Measurements from ENCODE around the gene MISP. TPM values are rescaled to one million over a fixed set of nuclear protein-coding genes. Genes with fewer than 3 reads are reported as not detected.

Gene MISP
- total and polyA plus RNA-seq, 4 donors: 14.9 to 23.7 (median 22.1) TPM

DNA sequence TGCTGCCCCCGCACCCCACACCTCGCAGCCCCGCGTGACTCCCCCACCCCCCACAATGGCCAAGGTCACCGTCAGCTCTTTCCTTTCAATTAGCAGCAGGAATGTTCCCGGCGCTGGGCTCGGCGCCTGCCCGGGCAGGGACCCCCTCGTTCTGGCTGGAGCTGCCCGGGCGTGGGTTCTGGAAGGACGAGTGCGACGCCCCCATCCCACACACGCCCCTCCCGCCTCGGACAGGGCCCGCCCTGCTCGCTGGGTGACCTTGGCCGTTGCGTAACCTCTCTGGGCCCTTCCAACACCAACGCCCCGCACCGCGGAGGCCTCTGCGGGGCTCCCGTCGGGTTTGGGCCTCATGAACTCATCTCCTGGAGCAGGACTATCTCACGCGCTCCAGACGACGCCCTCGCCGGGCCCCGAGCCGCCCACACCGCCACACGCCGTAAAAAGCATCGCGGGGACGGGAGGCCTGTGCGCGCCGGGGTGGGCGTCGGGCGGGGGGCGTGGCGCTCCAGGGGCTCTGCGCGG lies 31.9 kb upstream of the MISP start:
- H3K4me3 ChIP-seq: no peak overlapping the region
- peaks cover 0 to 4% (median 1%) of the 10 kb centered on the region in 4 donors for H3K36me3 ChIP-seq (ENCODE audit: control insufficient read depth in 4 of 4, insufficient read depth in 4 of 4, low read length in 4 of 4)
- H3K27me3 ChIP-seq (ENCODE audit: control insufficient read depth in 3 of 3, insufficient read depth in 3 of 3, low read length in 2 of 3): no peaks in the 10 kb centered on the region
- DNase-seq (peak; percentile 81 to 85 (median 85)), ATAC-seq (ENCODE audit: insufficient read depth, low FRiP score) (peak; percentile 31)
- H3K27ac ChIP-seq (ENCODE audit: low read depth in 1 of 2, low read length in 1 of 2): peak overlapping the region in 1 of 2 donors; percentile 20
- H3K9ac ChIP-seq (ENCODE audit: insufficient read depth in 1 of 2, low read length in 2 of 2): no peak overlapping the region
- H3K9me3 ChIP-seq (ENCODE audit: control insufficient read depth in 4 of 4, insufficient read depth in 3 of 4, low read length in 3 of 4): peaks cover 0 to 4% (median 3%) of the 10 kb centered on the region in 4 donors
- 24 to 29% methylated on average over 43 to 54 of the region's 54 CpGs for whole genome bisulfite sequencing, 2 donors
- TF ChIP-seq CTCF (IDR thresholded peaks at IDR 0.05; ENCODE audit: control extremely low read depth, extremely low read depth): no peak
- H3K4me1 ChIP-seq (ENCODE audit: control insufficient read depth in 5 of 5, insufficient read depth in 5 of 5, low read length in 5 of 5): peaks cover 0 to 16% (median 9%) of the 10 kb centered on the region in 5 donors

DNA sequence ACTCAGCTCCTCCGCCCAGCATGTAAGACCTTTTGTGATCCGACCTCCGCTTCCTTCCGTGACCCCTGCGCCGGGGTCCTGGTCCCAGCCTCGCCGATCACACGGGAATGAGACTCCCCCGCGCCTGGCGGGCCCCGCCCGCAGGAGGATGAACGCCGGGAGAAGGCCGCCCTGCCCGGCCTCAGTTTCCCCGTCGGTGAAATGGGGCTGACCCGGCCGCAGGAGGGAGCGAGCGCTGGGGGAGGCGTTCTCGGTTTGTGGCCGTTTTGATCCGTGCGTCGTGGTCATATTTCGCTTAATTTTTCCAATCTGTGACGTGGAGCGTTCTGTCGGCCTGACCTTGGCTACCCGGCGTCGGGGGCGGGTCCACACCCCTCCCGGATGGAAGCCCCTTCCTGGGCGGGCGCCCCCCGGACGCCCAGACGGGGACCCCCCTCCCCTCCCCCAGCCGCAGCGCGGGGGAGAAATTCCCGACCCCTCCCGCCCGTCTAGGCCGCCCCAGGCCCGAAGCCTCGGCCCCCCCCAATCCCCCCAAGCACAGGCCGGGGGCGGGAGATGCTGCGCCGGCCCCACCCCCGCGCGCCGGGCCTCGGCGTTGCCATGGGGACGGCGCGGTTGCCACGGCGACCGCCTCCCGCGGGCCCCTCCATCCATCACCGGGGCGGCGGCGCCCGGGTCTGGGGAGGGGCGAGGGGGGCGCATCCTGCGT lies 31.1 kb upstream of the MISP start:
- no peak for TF ChIP-seq CTCF (IDR thresholded peaks at IDR 0.05; ENCODE audit: control extremely low read depth, extremely low read depth)
- DNase-seq (peak; percentile 52 to 68 (median 61)), ATAC-seq (ENCODE audit: insufficient read depth, low FRiP score) (no peak)
- Histone ChIP-seq H3K9ac (ENCODE audit: insufficient read depth in 1 of 2, low read length in 2 of 2) (no peak overlapping the region), H3K27me3 (ENCODE audit: control insufficient read depth in 3 of 3, insufficient read depth in 3 of 3, low read length in 2 of 3) (no peaks in the 10 kb centered on the region), H3K4me1 (ENCODE audit: control insufficient read depth in 5 of 5, insufficient read depth in 5 of 5, low read length in 5 of 5) (peaks cover 0 to 16% (median 9%) of the 10 kb centered on the region in 5 donors), H3K9me3 (ENCODE audit: control insufficient read depth in 4 of 4, insufficient read depth in 3 of 4, low read length in 3 of 4) (peaks cover 0 to 4% (median 3%) of the 10 kb centered on the region in 4 donors), H3K36me3 (ENCODE audit: control insufficient read depth in 4 of 4, insufficient read depth in 4 of 4, low read length in 4 of 4) (peaks cover 0 to 4% (median 1%) of the 10 kb centered on the region in 4 donors), H3K27ac (ENCODE audit: low read depth in 1 of 2, low read length in 1 of 2) (no peak overlapping the region), H3K4me3 (no peak overlapping the region)
- WGBS, 2 donors: 28 to 31% methylated on average over 59 to 79 of the region's 79 CpGs

DNA sequence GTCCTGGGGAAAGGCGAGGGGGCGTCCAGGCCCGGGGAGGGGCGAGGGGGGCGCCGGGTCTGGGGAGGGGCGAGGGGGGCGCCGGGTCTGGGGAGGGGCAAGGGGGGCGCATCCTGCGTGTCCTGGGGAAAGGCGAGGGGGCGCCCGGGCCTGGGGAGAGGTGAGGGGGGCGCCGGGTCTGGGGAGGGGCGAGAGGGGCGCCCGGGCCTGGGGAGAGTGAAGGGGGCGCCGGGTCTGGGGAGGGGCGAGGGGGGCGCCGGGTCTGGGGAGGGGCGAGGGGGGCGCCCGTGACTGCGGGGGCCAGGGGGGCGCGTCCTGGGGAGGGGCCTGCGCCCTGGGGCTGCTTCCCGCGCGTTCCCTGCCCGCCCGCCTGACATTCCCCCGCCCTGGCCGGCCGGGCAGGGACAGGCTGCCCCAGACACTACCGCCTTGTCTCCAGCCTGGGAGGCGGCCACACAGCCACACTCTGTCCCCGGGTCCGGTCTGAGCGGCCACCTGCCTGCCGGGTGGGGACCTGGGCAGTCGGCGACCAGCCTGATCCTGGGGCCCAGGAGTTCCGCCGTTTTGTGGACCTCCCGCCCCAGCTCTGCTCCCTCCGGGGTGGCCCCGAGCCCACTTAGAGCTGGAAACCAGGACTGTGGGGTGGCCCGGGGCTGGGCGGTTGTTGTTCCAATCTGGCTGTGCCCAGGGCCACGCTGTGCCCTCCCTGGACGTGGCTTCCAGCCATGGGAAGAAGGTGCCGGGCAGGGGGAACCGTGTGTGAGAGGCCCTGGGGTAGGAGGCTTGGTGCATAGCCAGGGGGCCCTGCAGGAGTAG lies 30.4 kb upstream of the MISP start:
- H3K9me3 ChIP-seq (ENCODE audit: control insufficient read depth in 4 of 4, insufficient read depth in 3 of 4, low read length in 3 of 4): peaks cover 0 to under 1% (median 0%) of the 10 kb centered on the region in 4 donors
- peaks cover 0 to 16% (median 9%) of the 10 kb centered on the region in 5 donors for H3K4me1 ChIP-seq (ENCODE audit: control insufficient read depth in 5 of 5, insufficient read depth in 5 of 5, low read length in 5 of 5)
- no peak for DNase-seq
- 25 to 41% methylated on average over 34 to 53 of the region's 58 CpGs for WGBS, 2 donors
- no peak overlapping the region for H3K4me3 ChIP-seq
- no peak for ATAC-seq (ENCODE audit: insufficient read depth, low FRiP score)
- H3K27me3 ChIP-seq (ENCODE audit: control insufficient read depth in 3 of 3, insufficient read depth in 3 of 3, low read length in 2 of 3): no peaks in the 10 kb centered on the region
- TF ChIP-seq CTCF (IDR thresholded peaks at IDR 0.05; ENCODE audit: control extremely low read depth, extremely low read depth): no peak
- H3K27ac ChIP-seq (ENCODE audit: low read depth in 1 of 2, low read length in 1 of 2): peak overlapping the region in 1 of 2 donors; percentile 0
- H3K9ac ChIP-seq (ENCODE audit: insufficient read depth in 1 of 2, low read length in 2 of 2): no peak overlapping the region
- H3K36me3 ChIP-seq (ENCODE audit: control insufficient read depth in 4 of 4, insufficient read depth in 4 of 4, low read length in 4 of 4): peaks cover 0 to 2% (median under 1%) of the 10 kb centered on the region in 4 donors
